IPS DF 4.7 (cell line): ENCODE results near the gene SPEF1.

Experiments used
- DNase-seq: peaks from one replicate; pipeline ENCODE4 v3.0.0-alpha.2; 2013; ENCODE audit warnings: low spot score; ENCODE audit errors: extremely low read depth

The SPEF1 gene

GRCh38 chr20:3767427-3768341 lies 13.6 kb downstream of the SPEF1 start, which contains the start of gene ADISSP:
Gene ADISSP (minus strand): TSS chr20:3767753. CDS start chr20:3760100, 7,653 bp downstream.
- DNase-seq: peak; percentile 86

GRCh38 chr20:3767110-3767426 lies 14.2 kb downstream of the SPEF1 start:
- no peak for DNase-seq

GRCh38 chr20:3766422-3767109 lies 14.7 kb downstream of the SPEF1 start:
- DNase-seq: no peak

- DNase-seq: no peak
These were observed 15.9 kb downstream of the SPEF1 start for GRCh38 chr20:3765171-3765882.

GRCh38 chr20:3764659-3765058 lies 16.6 kb downstream of the SPEF1 start:
- DNase-seq: no peak

- no peak for DNase-seq
These were observed 17.3 kb downstream of the SPEF1 start for GRCh38 chr20:3763671-3764601.

GRCh38 chr20:3760655-3761348 lies 20.4 kb downstream of the SPEF1 start:
- no peak for DNase-seq

- DNase-seq: no peak
These were observed 21.4 kb downstream of the SPEF1 start for GRCh38 chr20:3759884-3760283.

GRCh38 chr20:3759316-3759823 lies 21.9 kb downstream of the SPEF1 start:
- DNase-seq: no peak

- DNase-seq: no peak
These were observed 22.7 kb downstream of the SPEF1 start for GRCh38 chr20:3758566-3758965.

GRCh38 chr20:3757268-3757667 lies 24.0 kb downstream of the SPEF1 start:
- no peak for DNase-seq

- no peak for DNase-seq
These were observed 25.3 kb downstream of the SPEF1 start for GRCh38 chr20:3755814-3756480.

GRCh38 chr20:3755269-3755668 lies 26.0 kb downstream of the SPEF1 start:
- DNase-seq: no peak

GRCh38 chr20:3754276-3754630 lies 27.0 kb downstream of the SPEF1 start:
- no peak for DNase-seq

- no peak for DNase-seq
These were observed 27.6 kb downstream of the SPEF1 start for GRCh38 chr20:3753501-3754275.

GRCh38 chr20:3753098-3753497 lies 28.1 kb downstream of the SPEF1 start:
- peak; percentile 66 for DNase-seq

- DNase-seq: no peak
These were observed 28.9 kb downstream of the SPEF1 start for GRCh38 chr20:3752386-3752759.

- no peak for DNase-seq
These were observed 29.4 kb downstream of the SPEF1 start for GRCh38 chr20:3751675-3752385.
